Stimulated activated CD8-positive, alpha-beta memory T cell treated with anti-CD3 and anti-CD28 coated beads, Interleukin-4, amount 100 ng/mL, for 48 hours (primary cell): Measurements from ENCODE around the gene STARD3.

Source experiments
- DNase-seq: peaks from one replicate; pipeline ENCODE4 v3.0.0-alpha.2; 2020

The STARD3 gene

GRCh38 chr17:39604911-39605491 lies 31.9 kb upstream of the STARD3 start:
- DNase-seq = no peak

GRCh38 chr17:39605492-39606433 lies 31.2 kb upstream of the STARD3 start:
- no peak for DNase-seq

DNA sequence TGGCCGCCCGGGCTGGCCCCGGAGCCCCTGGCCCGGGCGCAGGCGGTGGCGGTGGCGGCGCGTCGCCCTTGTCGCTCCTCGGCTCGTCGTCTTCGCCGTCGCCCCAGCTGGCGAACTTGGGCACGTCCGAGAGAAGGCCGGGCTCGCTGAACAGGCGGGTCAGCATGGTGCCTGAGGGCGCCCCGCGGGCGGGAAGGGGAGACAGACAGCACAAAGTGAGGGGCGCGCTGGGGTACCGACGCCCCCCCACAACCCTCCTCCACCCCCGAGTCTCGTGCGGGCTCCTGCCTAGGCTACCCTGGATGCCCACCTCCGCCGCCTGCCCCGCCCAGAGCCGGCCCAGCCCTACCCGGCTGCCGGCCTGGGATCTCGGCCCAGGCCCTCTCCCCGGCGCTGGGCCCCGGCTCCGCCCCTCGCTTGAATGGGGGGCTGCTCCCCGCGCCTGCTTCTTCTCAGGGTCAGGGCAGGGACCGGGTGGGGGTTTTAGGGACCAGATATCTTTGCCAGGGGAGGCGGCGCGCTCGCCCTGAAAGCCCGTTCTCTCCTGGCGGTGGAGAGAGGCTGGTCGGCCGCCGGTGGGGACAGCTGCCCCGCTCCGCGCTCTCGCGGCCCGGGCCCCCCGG lies 30.4 kb upstream of the STARD3 start:
- DNase-seq = no peak

DNA sequence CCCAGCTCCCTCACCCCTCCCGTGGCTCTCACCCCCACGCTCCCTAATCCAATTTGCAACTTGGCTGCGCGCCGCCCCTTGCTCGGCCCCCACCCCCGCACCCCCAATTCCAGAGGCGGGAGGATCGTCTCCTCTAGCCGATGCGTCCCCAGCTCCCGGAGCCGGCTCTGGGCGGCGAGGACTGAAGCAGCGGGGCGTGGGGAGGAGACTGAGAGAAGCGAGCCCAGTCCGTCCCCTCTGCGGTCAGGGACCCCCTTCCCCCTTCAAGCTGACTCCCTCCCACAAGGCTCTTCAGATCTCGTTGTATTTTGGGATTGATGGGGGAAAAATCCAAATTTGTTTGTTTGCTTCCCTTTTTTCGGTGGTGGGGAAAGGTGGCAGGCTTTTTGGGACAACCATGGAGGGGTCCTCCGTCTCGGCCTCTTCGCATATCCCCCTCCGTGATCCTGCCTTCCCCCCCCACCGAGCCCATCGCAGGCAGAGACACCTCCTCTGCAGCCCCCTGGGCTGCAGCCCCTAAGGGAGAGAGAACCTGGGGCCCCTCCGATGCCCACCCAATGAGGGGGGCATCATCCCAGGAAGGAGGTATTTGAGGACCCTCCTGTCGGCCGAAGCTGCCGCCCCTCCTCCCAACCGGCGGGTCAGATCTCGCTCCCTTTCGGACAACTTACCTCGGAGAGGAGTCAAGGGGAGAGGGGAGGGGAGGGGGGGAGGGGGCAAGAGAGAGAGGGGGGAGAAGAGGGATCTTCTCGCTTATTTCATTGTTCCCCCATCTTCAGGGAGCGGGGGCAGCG lies 29.7 kb upstream of the STARD3 start:
- DNase-seq = no peak

DNA sequence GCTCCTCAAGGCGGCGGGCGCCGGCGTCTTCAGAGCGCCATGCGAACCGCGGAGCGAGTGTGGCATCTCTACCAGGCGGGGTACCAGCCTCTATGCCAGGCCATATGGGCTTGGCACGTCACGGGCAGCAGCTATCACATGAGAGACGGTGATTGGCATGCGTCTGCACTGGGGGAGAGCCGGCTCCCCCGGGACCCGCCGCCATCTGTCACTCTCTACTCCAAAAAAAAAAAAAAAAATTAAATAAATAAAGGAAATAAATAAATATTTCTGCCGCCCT lies 29.2 kb upstream of the STARD3 start, which contains the start of gene NEUROD2:
TSS of gene NEUROD2 (minus strand) at position 70 of the 280 bp plus-strand sequence. CDS start 1,321 bp downstream, outside the sequence.
- no peak for DNase-seq

- DNase-seq = no peak
Measured at GRCh38 chr17:39608142-39608981, 28.6 kb upstream of the STARD3 start.

GRCh38 chr17:39609416-39610025 lies 27.4 kb upstream of the STARD3 start:
- DNase-seq = no peak

DNA sequence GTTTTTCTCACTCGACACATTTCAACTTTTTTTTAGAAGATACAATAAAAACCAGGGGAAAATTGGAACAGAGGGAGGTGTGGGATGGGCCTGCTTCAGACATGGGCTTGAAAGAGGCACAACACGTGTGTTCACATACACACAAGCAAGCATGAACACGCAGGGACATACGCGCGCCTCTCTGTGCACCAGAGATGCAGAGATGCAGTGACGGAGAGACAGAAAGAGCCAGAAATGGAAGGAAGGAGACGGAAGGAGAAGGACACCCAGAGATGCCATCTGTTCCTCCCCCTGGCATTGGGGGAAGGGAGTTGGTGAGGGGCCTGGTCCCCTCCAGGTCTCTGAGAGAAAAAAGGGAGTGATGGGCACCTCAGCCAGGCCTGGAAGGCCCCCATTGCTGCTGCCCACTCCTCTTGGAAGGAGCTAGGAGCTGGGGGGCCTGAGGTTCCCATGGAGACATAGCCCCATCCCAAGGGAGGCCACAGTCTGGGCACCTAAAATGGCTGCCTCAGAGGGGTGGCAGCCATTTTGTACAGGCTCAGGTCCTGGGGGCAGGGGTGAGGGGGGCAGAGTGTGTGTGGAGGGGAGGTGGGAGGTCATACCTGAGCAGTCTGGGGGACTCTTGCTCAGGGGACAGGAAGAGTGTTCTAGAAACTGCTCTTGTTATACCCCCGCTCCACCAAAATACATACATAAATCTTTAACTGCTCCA lies 25.4 kb upstream of the STARD3 start:
- DNase-seq = no peak

GRCh38 chr17:39612291-39612894 lies 24.6 kb upstream of the STARD3 start:
- no peak for DNase-seq

DNA sequence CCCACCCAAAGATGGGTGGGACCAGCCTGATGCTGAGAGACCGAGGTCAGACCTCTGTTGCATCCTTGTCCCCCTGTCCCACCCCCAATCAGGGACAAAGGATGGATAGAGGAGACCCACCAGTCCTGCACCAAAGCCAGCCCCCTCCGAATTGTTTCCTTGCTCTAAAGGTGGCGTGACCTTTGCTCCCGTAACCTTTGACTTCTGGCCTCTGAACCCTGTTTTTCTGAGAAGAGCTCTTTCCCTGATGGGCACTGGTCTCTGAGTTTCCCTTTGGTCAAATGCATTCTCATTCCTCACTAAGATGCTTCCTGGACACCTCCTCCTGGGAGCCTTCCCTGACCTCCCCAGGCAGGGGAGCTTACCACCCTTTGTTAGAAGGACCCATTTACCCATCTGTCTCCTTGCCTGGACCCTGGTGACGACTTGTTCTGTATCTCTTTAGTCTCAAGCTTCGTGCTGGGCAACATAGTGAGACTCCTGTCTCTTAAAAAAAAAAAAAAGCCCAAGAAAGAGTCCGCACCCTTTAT lies 23.9 kb upstream of the STARD3 start:
- no peak for DNase-seq

GRCh38 chr17:39614545-39615157 lies 22.3 kb upstream of the STARD3 start:
- DNase-seq = no peak

- no peak for DNase-seq
Measured at GRCh38 chr17:39615434-39615833, 21.5 kb upstream of the STARD3 start.

GRCh38 chr17:39617100-39617445 lies 19.9 kb upstream of the STARD3 start:
- DNase-seq = no peak

DNA sequence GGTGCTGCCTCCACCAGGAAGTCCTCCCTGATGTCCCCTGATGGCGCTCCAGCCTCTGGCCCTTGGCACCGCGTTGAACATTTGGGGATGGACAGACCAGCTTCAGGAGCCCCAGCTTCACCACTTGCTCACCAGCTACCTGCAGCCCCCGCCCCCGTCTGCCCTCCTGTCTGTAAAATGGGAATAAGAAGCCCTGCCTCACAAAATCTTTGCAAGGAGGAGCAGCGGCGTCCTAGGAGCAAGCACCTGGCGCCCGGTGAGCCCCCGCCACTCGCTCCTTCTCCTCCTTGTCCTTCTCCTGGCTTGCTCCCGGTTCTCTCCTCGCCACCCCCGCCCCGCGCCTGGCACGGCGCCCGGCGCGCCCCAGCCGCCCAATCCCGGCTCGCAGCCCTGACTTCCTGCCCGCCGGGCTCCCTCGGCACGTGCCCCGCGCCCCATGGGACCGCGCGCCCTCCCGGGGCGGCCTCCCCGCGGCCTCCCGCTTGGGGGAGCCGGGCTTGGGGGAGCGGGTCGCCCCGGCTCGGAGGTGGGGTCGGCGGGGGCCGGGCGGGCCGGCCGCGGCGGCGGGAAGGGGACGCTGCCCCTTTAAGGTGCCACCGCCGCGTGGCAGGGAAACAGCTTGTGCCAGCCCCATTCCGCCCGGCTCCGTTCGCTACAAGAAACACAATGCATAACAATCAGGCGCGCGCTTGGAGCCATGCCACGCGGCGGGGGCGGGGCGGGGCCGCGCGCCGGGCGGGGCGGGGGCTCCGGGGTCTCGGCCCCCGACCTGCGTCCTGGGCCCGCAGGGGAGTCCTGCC lies 19.3 kb upstream of the STARD3 start:
- DNase-seq = peak; percentile 66

DNA sequence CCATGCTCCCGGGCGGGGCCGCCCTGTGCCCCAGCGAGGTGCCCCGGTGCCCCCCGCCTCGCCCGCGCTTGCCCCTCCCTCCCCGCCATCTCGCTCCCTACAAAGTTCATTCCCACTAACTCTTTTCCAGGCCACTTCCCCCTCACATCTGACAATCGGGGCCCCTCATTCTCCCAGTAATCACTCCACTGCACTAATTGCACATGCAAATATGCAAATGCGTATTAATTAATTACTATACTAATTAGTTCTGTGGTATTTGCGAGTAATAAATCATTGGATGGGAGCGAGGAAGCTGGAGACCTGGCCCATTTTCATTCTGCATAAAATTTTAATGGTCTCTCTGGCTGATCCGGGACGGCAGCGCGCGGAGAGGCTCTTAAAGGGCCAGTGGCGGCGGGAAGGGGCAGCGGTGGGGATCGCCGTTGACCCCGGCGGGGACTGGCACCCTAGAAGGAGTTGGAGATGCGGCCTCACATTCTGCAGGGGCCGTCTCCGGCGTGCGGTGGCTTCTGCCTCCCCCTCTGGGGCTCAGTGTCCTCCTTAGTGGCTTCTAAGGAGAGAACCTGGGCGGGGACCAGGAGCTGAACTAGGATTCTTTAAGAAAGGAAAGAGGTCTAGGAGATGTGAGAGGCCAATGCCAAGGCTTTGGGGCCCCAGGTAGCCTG lies 18.6 kb upstream of the STARD3 start:
- no peak for DNase-seq

DNA sequence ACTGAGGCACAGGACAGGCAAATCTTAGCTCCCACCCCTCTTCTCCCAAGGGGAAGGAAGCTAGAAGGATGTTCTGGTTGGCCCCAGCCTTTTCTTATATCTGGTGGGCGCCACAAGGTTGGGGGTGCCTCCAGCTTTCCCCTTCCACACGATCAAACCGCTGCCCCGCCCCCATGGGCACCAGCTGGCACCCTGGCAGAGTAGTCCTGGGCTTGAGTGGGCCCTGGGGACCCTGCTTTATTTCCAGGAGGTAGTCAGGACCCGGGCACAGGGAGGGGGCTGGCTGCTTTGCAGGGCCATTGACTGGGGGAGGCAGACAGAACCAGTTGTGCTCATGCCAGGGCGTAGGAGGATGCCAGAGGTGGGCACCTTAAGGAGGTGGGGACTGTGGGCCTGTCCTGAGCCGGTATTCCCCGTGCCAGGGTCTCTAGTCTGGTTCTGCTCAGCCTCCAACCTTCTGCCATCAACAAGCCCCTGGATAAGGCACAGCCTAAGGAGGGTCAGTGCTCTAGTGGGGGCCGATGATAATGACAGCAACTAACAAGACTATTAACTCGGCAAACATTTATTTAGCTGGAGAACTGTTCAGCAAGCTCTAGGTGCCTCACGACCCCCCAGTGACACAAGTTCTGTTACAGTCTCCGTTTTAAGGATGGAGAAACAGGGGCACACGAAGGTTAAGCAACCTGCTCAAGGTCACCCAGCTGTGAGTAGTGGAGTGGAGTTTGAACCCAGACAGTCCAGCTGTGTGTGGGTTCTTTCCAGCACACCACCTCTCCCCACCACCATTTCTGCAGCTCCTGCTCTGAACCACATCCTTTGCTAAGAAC lies 17.8 kb upstream of the STARD3 start:
- DNase-seq = no peak

DNA sequence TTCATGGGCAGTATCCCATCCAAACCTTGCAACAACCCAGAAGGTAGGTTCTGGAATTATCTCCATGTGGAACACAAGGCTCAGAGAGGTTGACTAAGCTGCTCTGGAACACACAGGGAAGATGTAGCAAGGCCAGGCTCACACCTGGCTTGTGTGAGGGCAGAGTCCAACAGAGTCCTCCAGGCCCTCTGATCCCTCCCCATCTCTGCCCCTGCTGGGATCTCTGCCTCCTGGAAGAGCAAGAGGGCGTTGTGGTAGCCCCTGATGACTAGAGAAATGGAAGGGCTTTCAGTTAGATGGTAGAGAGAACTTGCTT lies 17.2 kb upstream of the STARD3 start:
- no peak for DNase-seq
